GM12878 (cell line): ENCODE results near the gene DIP2C.

Experiments
- CTCF ChIP-seq, 3 experiments: IDR thresholded peaks in 2 of 3; conservative IDR thresholded peaks in 1 of 3; 2 replicates each; pipeline ENCODE4 v1.5.1; 2011; ENCODE audit warnings: low read depth in 3 of 3, low read length in 3 of 3, mild to moderate bottlenecking in 3 of 3, control low read depth in 2 of 3, moderate library complexity in 2 of 3, inconsistent platforms in 1 of 3, mixed read lengths in 1 of 3; ENCODE audit not compliant: control insufficient read depth in 2 of 3, insufficient read depth in 1 of 3; ENCODE audit errors: extremely low read depth in 1 of 3
- FOXM1 ChIP-seq: IDR thresholded peaks from 2 replicates; pipeline ENCODE4 v1.6.1; 2012; ENCODE audit warnings: low read depth, mild to moderate bottlenecking, inconsistent platforms, low read length, moderate library complexity
- MYC ChIP-seq: IDR thresholded peaks from 2 replicates; pipeline ENCODE4 v1.6.1; 2011; ENCODE audit warnings: mild to moderate bottlenecking, low read length, moderate library complexity, inconsistent platforms; ENCODE audit not compliant: insufficient read depth, insufficient replicate concordance, insufficient read length, severe bottlenecking
- NFYB ChIP-seq: IDR thresholded peaks from 2 replicates; pipeline ENCODE4 v1.6.1; 2011; ENCODE audit warnings: low read depth, mild to moderate bottlenecking, low read length, improper control_type of control experiment, moderate library complexity; ENCODE audit not compliant: insufficient read depth
- POLR2A ChIP-seq: IDR thresholded peaks from 2 replicates; pipeline ENCODE4 v1.6.1; 2011; ENCODE audit warnings: low read depth, mild to moderate bottlenecking, low read length
- POLR2AphosphoS5 ChIP-seq: IDR thresholded peaks from 2 replicates; pipeline ENCODE4 v1.6.1; 2011; ENCODE audit warnings: mild to moderate bottlenecking, low read length, inconsistent platforms
- RCOR1 ChIP-seq: conservative IDR thresholded peaks from 2 replicates; pipeline ENCODE4 v1.6.1; 2012; ENCODE audit warnings: low read depth, low read length, improper control_type of control experiment
- SRF ChIP-seq, 2 experiments: IDR thresholded peaks; 2 replicates each; pipeline ENCODE4 v1.6.1; 2011; ENCODE audit warnings: low read depth in 2 of 2, low read length in 2 of 2, mild to moderate bottlenecking in 1 of 2, moderate library complexity in 1 of 2
- TF ChIP-seq, protein P1 (sequence below): fragments of 450-650 bp; IDR thresholded peaks from 2 replicates; pipeline ENCODE4 v1.6.1; 2017; ENCODE audit warnings: low read depth, mild to moderate bottlenecking, moderate library complexity

DNA sequence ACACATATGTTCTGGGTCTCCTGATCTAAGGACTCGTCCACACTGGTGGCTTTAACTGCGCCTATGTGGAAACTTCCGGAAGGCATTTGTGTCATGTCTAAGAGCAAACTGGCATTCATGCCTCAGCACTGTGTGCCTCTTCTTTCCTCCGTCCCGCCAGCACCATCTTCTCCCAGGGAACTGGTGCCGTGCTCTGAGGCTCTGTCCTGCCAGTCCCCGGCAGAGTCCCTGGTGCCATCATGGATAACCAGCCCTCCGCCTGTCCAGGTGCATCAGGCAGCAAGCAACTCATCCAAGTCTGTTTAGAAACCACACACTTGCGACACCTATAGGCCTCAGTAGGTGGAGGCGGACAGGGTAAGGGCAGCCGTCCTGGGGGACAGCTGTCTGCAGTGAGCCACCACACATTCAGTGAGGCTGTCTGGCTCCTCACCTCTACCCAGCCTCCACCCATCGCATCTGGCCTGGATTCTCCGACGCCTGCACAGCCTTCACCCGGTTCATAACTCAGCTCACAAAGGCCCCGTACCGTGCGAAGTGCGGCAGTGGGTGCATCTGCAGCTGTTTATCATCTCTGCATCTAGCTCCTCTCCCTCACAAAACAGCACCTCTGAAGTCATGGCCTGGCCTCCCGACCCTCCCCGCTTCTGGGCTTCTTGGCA lies 162.7 kb downstream of the DIP2C start:
- no peak for TF ChIP-seq MYC
- peak in 1 of 3 experiments; percentile 32; a peak in 2 of 6 replicates for TF ChIP-seq CTCF (IDR thresholded peaks at IDR 0.05 in 2 of 3, conservative IDR thresholded peaks at IDR 0.05 in 1 of 3; ENCODE audit: control insufficient read depth in 2 of 3, extremely low read depth in 1 of 3, insufficient read depth in 1 of 3, low read depth in 3 of 3, low read length in 3 of 3)
- no peak for TF ChIP-seq POLR2AphosphoS5
- TF ChIP-seq POLR2A: no peak
- TF ChIP-seq, protein P1, sequence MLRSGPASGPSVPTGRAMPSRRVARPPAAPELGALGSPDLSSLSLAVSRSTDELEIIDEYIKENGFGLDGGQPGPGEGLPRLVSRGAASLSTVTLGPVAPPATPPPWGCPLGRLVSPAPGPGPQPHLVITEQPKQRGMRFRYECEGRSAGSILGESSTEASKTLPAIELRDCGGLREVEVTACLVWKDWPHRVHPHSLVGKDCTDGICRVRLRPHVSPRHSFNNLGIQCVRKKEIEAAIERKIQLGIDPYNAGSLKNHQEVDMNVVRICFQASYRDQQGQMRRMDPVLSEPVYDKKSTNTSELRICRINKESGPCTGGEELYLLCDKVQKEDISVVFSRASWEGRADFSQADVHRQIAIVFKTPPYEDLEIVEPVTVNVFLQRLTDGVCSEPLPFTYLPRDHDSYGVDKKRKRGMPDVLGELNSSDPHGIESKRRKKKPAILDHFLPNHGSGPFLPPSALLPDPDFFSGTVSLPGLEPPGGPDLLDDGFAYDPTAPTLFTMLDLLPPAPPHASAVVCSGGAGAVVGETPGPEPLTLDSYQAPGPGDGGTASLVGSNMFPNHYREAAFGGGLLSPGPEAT: no peak
- no peak for TF ChIP-seq SRF (IDR thresholded peaks at IDR 0.05; ENCODE audit: low read depth in 2 of 2, low read length in 2 of 2)
- TF ChIP-seq RCOR1: no peak
- TF ChIP-seq FOXM1: no peak
- TF ChIP-seq NFYB: no peak
